Stimulated activated CD4-positive, alpha-beta T cell treated with anti-CD3 and anti-CD28 coated beads, Interleukin-15, amount 100 ng/mL, for 48 hours (primary cell): ENCODE measurements around the gene AGAP5.

Experiments
- DNase-seq, 2 donors: peaks; one replicate each; pipeline ENCODE4 v3.0.0-alpha.2; 2020; ENCODE audit warnings: low read depth in 2 of 2

The AGAP5 gene

DNA sequence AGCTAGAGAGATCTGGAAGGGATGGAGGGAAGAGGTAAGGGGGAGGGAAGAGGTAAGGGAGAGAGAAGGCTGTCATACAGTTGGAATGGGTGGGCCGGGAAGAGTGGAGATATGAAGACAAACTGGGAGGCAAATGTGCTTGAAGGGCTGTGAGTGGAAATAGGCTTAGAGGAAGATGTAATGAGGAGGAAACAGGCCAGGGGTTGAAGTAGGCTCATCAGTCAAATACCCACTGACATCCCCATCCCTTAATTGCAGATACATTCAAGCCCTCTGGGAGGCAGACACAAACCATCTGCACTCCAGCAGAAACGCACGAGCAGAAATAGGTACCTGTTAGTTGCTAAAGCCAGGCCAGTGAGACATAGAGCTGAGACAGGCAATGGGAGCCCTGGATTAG, 44.2 kb downstream of the AGAP5 start:
- no peak for DNase-seq

DNA sequence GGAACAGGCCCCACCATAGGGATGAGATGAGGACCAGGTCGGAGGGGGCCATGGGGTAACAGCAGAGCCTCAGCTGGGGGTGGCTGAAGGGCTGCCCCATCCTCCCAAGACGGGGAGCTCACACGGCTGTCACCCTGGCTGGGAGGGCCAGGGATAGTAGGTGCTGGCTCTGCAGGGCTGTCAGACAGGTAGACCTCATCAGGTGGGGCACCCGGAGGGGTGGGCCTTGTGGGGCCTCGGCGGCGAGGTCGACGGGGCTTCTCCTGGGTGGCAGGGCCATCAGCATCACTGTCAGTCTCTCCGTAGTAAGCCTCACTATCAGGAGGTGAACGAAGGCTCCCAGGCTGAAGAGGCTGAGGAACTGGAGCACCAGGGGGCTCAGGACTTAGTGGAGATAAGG, 44.7 kb downstream of the AGAP5 start:
- no peak for DNase-seq

DNA sequence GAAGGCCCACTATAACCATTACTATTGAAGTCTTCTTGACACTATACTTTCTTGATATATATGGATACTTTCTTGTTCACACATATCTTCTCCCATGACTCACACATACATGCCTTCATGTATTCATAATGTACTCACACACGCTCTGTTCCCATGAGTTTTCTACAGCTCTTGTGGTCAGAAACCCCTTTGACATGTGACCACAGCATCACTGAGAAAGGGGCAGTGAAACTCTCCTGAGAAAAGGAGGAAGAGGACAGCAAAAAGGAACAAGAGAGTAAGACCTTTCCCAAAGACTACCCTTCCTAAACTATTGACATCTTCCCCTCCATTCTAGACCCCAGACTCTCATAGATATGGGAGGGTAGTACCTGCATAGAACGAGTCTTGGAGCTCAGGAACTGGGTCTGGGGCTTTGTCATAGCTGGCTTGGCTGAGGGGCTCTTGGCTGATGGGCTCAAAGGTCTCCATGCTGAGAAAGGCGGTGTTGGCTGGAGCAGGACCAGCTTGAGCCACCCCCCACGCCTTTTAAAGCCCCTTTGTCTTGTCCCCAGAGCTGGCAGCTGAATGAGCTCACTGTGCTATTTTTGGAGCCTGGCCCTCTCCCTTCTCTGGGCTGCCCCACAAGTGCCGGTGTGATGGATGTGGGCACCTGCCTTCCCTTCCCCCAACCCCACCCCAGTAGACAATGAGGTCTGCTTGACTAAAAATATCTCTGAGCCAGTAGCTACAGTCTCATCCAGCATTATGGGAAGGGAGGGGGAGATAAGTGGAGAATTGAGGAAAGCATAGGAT, 47.2 kb downstream of the AGAP5 start:
- no peak for DNase-seq

DNA sequence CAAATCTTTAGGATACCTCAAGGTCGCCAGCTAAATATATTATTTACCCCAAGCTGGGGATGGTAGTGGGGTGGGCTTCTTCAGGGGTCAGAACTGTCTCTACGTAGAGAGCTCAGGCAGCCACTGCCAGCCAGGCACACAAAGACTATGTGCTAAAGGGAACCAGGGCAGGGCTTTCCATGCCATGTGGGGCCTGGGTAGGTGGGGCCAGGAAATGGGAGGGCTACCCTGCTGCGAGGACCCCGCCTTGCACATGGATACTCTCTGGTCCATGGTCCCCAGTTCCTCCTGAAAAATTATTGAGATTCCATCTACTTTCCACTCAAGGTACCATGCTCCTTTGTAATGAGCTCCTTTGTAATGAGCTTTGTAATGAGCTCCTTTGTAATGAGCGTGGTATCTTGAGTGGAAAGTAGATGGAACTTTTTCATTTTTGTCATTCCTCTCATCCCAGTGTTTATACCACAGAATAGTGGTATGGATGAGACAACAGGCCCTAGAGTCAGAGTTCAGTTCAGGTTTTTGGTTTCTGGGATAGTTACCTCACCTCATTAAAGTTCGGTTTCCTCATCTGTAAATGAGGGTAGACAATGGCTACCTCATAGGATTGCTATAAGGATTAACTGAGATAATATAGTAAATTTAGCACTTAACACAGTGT, 47.9 kb downstream of the AGAP5 start:
- no peak for DNase-seq

DNA sequence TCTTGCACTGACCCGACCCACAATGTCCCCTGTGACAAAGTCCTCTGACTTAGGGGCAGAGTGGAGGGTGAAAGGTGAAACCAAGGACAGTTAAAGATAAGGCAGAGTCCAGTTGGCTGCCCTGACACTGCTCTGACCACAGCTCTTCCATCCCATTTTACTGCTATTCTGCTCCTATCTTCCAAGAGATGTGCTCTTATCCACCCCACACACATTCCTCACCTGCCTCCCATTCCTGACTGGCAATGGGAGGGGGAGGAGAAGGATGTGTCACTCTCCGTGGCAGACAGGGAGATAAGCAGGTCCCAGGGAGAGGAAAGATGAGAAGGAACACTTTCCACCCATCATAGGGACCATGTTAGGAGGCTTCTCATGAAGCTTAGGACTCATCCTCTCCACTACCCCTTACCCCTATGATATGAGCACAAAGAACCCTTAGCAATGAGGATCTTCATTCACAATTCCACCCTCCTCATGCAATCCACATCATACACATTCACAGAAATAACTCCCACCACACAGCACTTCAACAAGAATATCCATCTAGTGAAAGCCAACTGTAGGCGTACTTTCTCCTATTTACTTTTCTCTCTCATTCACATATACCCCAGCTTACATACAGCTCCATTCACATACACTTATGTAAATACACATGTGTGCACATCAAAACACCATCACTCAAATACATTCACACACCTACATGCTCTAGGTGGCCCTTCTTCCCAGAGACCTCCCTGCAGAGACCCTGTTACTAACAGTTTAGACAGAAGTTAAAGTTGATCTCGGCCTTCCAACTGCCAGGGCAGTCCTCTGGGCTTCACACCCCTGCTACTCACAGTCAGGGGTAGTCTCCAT, 48.7 kb downstream of the AGAP5 start:
- no peak for DNase-seq

DNA sequence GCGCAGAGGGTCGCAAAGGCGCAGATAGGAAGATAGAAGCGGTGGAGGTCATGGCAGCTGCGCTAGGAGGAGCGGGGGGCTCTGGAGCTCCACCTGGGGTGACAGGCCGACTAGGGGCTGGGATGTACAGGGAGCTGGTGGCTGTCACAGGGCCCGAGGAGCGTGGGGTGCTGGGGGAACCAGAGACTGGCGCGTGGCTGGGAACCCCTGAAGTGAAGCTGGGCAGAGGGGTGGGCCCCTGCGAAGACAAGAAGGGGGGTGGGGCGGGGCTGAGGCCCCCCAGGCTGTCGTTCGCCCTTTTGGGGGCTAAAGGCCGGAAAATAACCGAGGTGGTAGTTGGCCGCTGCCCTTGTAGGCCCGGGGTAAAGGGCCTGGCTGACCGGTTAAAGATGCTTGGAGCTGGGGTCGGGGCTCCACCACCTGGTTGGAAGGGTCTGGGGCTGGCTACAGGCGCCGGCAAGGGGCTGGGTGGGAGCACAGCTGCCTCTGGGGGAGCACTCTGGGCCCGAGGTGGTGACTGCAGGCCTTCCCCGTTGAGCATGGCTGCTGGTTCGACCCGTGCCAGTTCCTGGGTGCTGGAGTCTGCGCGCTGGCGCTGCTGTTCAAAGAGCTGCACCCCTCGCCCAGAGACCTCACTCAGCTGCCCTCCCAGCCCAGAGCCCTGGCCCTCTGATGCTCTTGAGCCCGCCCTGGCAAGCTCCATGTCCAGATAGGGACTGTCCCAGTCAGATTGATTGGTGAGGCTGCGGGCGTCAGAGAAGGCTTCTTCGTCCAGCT, 49.8 kb downstream of the AGAP5 start:
- DNase-seq, result no peak

DNA sequence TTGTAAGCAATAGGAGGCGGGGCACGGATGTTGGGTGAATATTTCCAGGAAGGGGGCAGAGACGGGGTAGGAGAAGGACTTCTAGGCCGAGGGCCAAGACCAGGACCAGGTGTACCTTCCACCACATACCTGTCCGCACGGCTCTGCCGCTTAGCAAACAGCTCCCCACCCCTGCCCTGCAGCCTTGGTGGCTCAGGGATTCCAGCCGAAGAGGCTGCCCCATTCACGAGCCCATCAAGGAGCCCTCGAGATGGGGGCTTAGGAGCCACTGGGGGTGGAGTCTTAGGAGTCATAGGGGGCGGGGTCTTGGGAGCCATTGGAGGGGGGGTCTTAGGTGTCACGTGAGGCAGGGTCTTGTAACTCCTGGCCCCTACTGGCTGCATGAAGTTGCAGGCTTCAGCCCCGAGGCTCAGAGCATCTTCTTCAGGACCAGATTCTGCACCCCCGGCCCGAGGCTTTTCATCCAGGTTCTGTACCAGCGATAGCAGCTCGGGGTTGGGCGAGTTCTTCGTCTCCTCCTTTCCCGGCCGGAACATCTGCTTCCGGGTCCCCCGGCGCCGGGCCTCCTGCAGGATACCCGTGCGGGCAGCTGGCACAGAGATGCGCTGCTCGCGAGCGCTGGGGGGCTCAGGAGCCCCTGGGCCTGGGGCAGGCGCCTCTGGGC, 50.6 kb downstream of the AGAP5 start:
- peak in 1 of 2 donors; percentile 16 for DNase-seq

DNA sequence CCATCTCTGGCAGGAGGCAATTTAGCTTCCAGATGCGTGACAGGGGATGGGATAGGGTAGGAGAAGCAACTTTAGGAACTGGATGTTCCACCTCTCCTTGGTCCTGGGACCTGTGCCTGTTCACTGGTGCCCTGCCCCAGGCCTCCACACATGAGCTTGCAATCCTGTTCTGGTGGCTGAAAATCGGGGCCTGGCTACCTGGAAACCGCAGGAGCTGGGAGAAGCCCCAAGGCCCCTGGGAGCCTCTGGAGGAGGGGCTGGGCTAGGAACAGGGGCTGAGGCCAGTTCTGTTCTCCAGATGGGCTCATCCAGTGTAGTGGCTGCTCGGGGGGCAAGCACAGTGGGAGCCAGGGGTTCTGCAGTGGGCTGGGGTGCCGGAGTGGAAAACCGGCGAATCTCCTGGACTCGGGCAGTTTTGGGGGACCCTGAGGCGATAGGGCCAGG, 51.3 kb downstream of the AGAP5 start:
- DNase-seq, result no peak

DNA sequence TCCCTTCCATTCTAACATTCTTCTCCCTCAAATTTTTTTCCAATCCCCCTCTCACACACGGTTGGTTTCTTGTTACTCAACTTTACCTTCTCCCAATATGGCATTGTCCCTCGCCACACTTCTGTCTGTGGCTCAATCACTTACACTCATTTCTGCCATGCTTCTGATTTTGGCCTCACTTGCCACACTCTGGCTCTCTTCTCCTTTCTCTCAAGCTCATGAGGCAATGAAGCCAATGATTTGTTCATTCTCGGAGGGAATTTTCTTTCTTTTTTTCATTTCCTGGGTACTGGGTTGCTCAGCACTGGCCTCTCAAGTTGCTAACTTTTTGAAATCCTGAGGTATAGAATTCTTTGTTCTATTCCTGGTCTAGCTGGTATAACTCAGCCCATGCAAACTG, 52.7 kb downstream of the AGAP5 start:
- DNase-seq, result no peak

DNA sequence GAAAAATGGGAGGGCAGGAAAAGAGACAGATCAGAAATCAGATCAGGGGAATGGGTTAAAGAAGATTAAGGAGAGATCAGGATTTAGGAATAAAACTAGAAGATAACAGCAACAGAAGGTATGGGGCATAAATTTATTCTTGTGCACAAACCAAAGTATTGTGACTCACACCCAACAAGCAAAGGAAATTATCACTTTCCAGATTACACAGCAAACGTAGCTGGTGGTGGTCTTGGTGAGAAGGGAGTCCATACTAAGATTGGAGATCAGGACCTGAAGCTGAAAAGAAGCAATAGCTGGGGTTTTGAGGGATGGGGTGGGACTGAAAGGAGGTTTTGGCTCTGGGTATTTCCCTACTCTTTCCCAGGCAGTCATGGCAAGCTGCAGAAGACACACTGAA, 53.1 kb downstream of the AGAP5 start:
- DNase-seq, result no peak

DNA sequence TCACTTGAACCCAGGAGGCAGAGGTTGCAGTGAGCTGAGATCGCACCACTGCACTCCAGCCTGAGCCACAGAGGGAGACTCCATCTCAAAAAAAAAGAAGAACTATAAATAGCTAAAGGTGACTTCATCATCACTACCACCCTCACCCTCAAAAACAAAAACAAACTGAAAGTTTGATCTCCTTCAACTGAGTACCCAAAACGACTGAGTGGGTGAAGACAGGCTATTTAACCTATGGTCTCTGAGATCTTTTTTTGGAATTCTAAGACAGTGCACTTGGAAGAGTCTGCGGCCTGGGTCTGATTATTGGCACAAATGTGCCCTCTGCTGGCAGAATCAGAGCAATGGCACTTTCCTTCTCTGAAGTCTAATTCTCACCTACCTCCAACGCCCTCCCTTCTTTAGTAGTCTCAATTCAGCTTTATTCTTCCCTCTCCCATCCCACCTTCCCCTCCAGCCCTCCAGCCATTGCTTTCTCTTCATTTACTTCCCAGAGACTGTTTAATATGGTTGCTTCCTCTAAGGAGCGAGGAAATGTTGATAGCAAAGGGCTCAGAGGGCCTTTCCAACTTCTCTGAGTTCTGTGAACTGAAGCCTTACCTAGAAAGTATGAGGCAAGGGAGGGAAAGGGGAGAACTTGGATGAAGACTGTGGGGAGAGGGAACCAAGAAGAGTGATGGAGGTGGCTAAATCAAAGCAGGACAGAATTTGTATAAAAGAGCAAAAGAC, 53.7 kb downstream of the AGAP5 start:
- DNase-seq, result peak in 1 of 2 donors; percentile 30

DNA sequence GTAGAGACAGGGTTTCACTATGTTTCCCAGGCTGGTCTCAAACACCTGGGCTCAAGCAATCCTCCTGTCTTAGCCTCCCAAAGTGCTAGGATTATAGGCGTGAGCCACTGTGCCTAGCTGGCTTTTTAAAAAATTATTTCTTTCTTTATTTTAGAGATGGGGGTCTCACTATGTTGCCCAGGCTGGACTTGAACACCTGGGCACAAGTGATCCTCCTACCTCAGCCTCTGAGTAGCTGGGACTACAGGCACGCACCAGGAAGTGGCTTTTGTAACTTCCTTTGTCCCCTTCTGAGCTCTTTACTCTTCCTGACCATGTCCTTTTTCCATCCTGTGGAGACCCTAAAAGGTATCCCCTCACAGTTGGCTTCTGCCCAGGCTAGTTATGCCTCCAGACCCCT, 54.5 kb downstream of the AGAP5 start:
- no peak for DNase-seq

DNA sequence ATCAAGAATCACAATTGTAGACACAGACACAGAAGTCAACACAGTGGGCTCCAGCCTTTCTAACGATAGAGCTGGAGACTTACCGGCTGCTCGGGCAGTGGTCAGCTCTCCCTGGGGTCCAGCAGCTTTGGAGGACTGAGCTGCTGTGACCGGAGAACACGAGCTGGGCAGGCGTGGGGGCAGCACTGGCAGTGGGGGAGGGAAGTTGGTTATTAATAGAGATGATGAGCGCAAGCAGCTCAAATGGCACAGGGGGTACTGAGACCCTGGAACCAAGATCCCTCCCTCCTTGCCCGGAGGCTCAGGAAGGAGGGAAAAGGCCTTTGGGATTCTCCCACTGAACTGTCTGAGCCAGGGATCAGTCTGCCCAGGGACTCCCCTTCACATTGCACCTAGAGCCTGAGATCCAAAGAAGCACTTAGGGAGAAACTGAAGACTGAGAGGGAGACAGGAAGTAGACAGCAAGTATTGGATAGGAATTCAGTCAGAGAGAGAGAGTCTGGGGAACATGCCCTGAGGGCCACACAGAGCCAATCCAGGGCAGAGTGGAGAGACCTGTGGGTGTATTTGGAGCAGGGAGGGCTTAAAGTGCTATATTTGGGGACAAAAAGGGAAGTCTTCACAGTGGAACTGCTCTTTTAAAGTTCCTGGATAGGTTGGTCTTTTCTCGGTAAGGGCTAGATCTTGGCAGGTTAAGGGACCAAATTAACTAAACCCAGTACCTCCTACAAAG, 56.4 kb downstream of the AGAP5 start, which contains the start of gene MYOZ1:
Gene MYOZ1, minus strand, starts transcription at position 147 of the 733 bp plus-strand sequence. CDS start 1,457 bp downstream, outside the sequence.
- DNase-seq, result no peak

DNA sequence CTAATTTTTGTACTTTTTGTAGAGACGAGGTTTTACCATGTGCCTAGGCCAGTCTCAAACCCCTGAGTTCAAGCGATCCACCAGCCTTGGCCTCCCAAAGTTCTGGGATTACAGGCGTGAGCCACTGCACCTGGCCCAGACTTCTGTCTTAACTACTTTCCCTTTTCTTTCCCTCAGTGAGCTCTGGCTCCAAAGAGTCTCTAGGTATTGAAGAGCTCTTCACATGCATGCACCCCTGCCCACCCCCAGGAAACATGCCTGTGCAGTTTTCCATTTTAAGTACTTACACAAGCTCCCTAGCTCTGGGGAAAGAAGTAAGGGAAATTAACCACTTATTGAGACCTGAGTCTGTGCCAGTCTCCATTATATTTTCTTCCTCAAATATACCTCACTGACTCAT, 58.6 kb downstream of the AGAP5 start:
- no peak for DNase-seq

DNA sequence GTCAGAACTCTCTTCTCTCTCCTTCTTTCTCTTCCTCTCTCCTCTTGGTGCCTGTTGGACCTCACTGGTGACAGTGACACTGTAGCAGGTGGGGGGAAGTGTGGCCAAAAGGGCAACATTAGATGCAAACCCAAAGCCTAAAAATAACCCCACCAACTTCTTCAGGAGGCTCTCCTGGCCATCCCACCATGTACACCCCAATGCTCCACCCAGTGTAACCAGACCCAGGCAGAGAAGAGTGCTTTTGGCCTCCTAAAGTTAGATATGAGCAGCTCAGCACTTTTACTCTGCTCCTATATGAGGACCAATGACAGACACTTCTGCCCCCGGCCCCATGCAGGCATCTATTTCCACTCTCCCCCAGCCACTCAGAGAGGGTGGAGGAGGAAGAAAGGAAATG, 62.1 kb downstream of the AGAP5 start:
- no peak for DNase-seq

DNA sequence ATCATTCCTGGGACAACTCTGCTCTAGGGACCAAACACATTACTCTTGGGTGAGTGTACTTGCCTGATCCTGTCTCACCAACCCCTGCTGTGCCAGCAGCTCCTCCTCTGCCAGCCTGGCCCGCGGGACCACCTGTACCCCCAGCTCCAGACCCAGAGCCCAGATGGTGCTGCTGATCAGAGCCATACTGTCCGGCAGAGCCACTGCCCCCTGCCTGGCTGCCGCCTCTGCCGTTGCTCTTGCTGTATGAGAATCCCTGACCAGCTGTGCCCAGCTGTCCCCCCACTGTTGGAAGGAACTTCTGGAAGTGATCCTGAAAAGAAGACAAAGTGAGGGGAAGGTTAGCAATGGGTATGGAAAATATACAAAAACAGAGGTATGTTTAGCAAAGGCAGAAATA, 63.5 kb downstream of the AGAP5 start:
- no peak for DNase-seq

DNA sequence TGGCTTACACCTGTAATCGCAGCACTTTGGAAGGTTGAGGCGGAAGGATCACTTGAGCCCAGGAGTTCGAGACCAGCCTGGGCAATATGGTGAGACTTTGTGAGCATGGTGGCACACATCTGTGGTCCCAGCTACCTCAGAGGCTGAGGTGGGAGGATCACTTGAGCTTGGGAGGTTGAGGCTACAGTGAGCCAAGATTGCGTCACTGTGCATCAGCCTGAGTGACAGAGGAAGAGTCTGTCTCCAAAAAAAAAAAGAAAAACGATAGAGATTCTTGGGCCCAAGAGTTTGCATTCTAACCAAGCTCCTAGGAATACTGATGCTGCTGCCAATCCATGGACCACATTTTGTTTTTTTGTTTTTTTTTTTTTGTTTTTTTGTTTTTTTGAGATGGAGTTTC, 68.7 kb downstream of the AGAP5 start:
- no peak for DNase-seq

DNA sequence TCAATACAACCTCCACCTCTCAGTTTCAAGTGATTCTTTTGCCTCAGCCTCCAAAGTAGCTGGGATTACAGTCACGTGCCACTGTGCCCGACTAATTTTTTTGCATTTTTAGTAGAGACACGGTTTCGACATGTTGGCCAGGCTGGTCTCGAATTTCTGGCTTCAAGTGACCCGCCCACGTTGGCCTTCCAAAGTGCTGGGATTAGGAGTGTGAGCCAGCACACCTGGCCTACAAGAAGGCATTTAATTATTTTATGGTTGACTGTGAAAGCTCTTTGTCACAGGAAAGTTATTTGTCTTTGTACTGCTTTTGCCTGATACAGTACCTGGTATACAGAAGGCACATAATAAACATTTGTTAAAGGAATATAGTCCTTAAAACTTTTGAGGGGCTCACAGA, 69.5 kb downstream of the AGAP5 start:
- DNase-seq, result no peak

DNA sequence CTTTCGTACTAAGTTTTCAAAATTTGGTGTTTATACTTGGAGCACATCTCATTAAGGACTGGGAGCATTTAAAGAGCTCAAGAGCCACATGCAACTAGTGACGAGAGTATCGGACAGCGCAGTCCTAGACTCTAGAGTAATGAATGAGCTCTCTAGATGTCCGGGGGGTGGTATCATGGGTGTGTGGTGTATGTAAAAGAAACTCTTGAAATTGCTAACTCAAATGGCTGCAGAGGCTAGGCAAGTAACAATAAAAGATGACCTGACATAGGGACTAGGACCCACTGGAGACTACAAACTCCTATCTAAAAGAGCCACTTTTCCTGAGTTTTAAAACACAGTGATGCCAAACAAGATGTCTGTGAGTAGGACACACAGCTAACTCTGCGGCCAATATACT, 70.6 kb downstream of the AGAP5 start:
- DNase-seq, result no peak
